H9 (cell line): ENCODE results near the gene CEP41. TPM values are rescaled to one million over a fixed set of nuclear protein-coding genes. Genes with fewer than 3 reads are reported as not detected.

Experiments
- DNase-seq: peaks from one replicate; pipeline ENCODE4 v3.0.0-alpha.2; 2017
- H2AFZ ChIP-seq: one replicate; pipeline ENCODE4 v1.6.1; 2013; ENCODE audit warnings: mild to moderate bottlenecking, low read length, control low read depth, moderate library complexity
- H2AK5ac ChIP-seq: 2 replicates; pipeline ENCODE4 v1.6.1; 2013; ENCODE audit warnings: low read length, control low read depth, mixed read lengths; ENCODE audit not compliant: insufficient read length
- H2BK120ac ChIP-seq: one replicate; pipeline ENCODE4 v1.6.1; 2013; ENCODE audit warnings: low read depth, mild to moderate bottlenecking, low read length, control low read depth, inconsistent platforms; ENCODE audit not compliant: poor library complexity, severe bottlenecking
- H2BK12ac ChIP-seq: 2 replicates; pipeline ENCODE4 v1.6.1; 2013; ENCODE audit warnings: low read length, control low read depth, mixed read lengths, low read depth; ENCODE audit not compliant: insufficient read length
- H2BK15ac ChIP-seq: 2 replicates; pipeline ENCODE4 v1.6.1; 2013; ENCODE audit warnings: low read depth, low read length, control low read depth
- H2BK20ac ChIP-seq: one replicate; pipeline ENCODE4 v1.6.1; 2013; ENCODE audit warnings: low read depth, mild to moderate bottlenecking, low read length, control low read depth, inconsistent platforms; ENCODE audit not compliant: poor library complexity, severe bottlenecking
- H2BK5ac ChIP-seq: 2 replicates; pipeline ENCODE4 v1.6.1; 2013; ENCODE audit warnings: low read length, control low read depth, mixed read lengths; ENCODE audit not compliant: insufficient read length
- H3K14ac ChIP-seq: 2 replicates; pipeline ENCODE4 v1.6.1; 2013; ENCODE audit warnings: low read length, control low read depth; ENCODE audit not compliant: insufficient read depth
- H3K18ac ChIP-seq: 2 replicates; pipeline ENCODE4 v1.6.1; 2013; ENCODE audit warnings: low read depth, mild to moderate bottlenecking, mixed read lengths, low read length, control low read depth; ENCODE audit not compliant: insufficient read length
- H3K23ac ChIP-seq: 2 replicates; pipeline ENCODE4 v1.6.1; 2013; ENCODE audit warnings: low read length, control low read depth, mixed read lengths, low read depth; ENCODE audit not compliant: insufficient read length
- H3K23me2 ChIP-seq: 2 replicates; pipeline ENCODE4 v1.6.1; 2013; ENCODE audit warnings: low read depth, mild to moderate bottlenecking, mixed read lengths, low read length, control low read depth; ENCODE audit not compliant: insufficient read length, poor library complexity, severe bottlenecking
- H3K27ac ChIP-seq: 2 replicates; pipeline ENCODE4 v1.5.1; 2013; ENCODE audit warnings: low read length, control low read depth, mixed read lengths, low read depth; ENCODE audit not compliant: insufficient read length
- H3K27me3 ChIP-seq: 2 replicates; pipeline ENCODE4 v1.6.1; 2013; ENCODE audit warnings: low read length, control low read depth, inconsistent platforms; ENCODE audit not compliant: insufficient read depth
- H3K4ac ChIP-seq: 2 replicates; pipeline ENCODE4 v1.6.1; 2013; ENCODE audit warnings: low read depth, mild to moderate bottlenecking, control low read depth, inconsistent platforms, low read length, moderate library complexity
- H3K4me1 ChIP-seq: 2 replicates; pipeline ENCODE4 v1.6.1; 2013; ENCODE audit warnings: low read length, control low read depth, inconsistent platforms; ENCODE audit not compliant: insufficient read depth
- H3K4me2 ChIP-seq: 2 replicates; pipeline ENCODE4 v1.6.1; 2013; ENCODE audit warnings: low read length, control low read depth, mixed read lengths; ENCODE audit not compliant: insufficient read length, insufficient read depth
- H3K56ac ChIP-seq: 2 replicates; pipeline ENCODE4 v1.6.1; 2013; ENCODE audit warnings: low read depth, mild to moderate bottlenecking, mixed read lengths, low read length, control low read depth; ENCODE audit not compliant: insufficient read length
- H3K79me1 ChIP-seq: 2 replicates; pipeline ENCODE4 v1.6.1; 2013; ENCODE audit warnings: low read depth, mild to moderate bottlenecking, moderate library complexity, low read length, control low read depth, inconsistent platforms; ENCODE audit not compliant: insufficient read depth, poor library complexity, severe bottlenecking
- H3K79me2 ChIP-seq: 2 replicates; pipeline ENCODE4 v1.6.1; 2013; ENCODE audit warnings: low read length, control low read depth, inconsistent platforms; ENCODE audit not compliant: insufficient read depth
- H3K9ac ChIP-seq: 2 replicates; pipeline ENCODE4 v1.6.1; 2013; ENCODE audit warnings: low read length, control low read depth, mixed read lengths; ENCODE audit not compliant: insufficient read length; ENCODE audit errors: extremely low read depth
- H3K9me3 ChIP-seq: one replicate; pipeline ENCODE4 v1.6.1; 2013; ENCODE audit warnings: low read depth, low read length, inconsistent platforms; ENCODE audit not compliant: control insufficient read depth
- H3T11ph ChIP-seq: one replicate; pipeline ENCODE4 v1.6.1; 2013; ENCODE audit warnings: mild to moderate bottlenecking, low read length, control low read depth, inconsistent platforms
- H4K20me1 ChIP-seq: one replicate; pipeline ENCODE4 v1.6.1; 2013; ENCODE audit not compliant: control insufficient read depth, insufficient read length, insufficient read depth
- H4K5ac ChIP-seq: 2 replicates; pipeline ENCODE4 v1.6.1; 2013; ENCODE audit warnings: low read depth, mild to moderate bottlenecking, mixed read lengths, low read length, control low read depth; ENCODE audit not compliant: insufficient read length
- H4K8ac ChIP-seq: replicated peaks from 2 replicates; pipeline ENCODE4 v1.6.1; 2013; ENCODE audit warnings: low read length, control low read depth, mixed read lengths, low read depth; ENCODE audit not compliant: insufficient read length
- H4K91ac ChIP-seq: 2 replicates; pipeline ENCODE4 v1.6.1; 2013; ENCODE audit warnings: low read depth, mild to moderate bottlenecking, moderate library complexity, mixed read lengths, low read length, control low read depth; ENCODE audit not compliant: insufficient read length
- H3K27ac Mint-ChIP-seq, 3 experiments: 2 replicates in 2 of 3; 3 replicates in 1 of 3; pipeline ENCODE4 v1.8.0; 2020 to 2021; ENCODE audit warnings: mixed read lengths in 3 of 3, mild to moderate bottlenecking in 1 of 3, moderate library complexity in 1 of 3
- H3K27me3 Mint-ChIP-seq: 2 replicates; pipeline ENCODE4 v1.8.0; 2021; ENCODE audit warnings: low read depth, mild to moderate bottlenecking, moderate library complexity, mixed read lengths
- H3K36me3 Mint-ChIP-seq, 3 experiments: 2 replicates in 2 of 3; 3 replicates in 1 of 3; pipeline ENCODE4 v1.8.0; 2020 to 2021; ENCODE audit warnings: low read depth in 3 of 3, mixed read lengths in 3 of 3; ENCODE audit not compliant: insufficient read depth in 1 of 3
- H3K4me1 Mint-ChIP-seq, 2 experiments: 2 replicates each; pipeline ENCODE4 v1.8.0; 2020; ENCODE audit warnings: mixed read lengths in 2 of 2
- H3K4me3 Mint-ChIP-seq, 2 experiments: 2 replicates in 1 of 2; 3 replicates in 1 of 2; pipeline ENCODE4 v1.8.0; 2020 to 2021; ENCODE audit warnings: mild to moderate bottlenecking in 2 of 2, mixed read lengths in 2 of 2, moderate library complexity in 1 of 2
- H3K9me3 Mint-ChIP-seq, 2 experiments: 2 replicates in 1 of 2; 3 replicates in 1 of 2; pipeline ENCODE4 v1.8.0; 2020; ENCODE audit warnings: mild to moderate bottlenecking in 2 of 2, mixed read lengths in 2 of 2, moderate library complexity in 1 of 2
- CTCF ChIP-seq: fragments of 200-600 bp; sonication (generic); conservative IDR thresholded peaks from 3 replicates; pipeline ENCODE4 v1.8.0; 2021; ENCODE audit warnings: antibody characterized with exemption, mild to moderate bottlenecking
- WGBS: extraction: QIAGEN DNeasy Blood & Tissue Kit; methylation state at CpG from one replicate; pipeline ENCODE4 v1.1.7; 2013; ENCODE audit warnings: missing lambda C conversion rate, low lambda C conversion rate, mixed read lengths; ENCODE audit not compliant: insufficient read length; ENCODE audit errors: extremely low coverage; 5-methylcytosine and 5-hydroxymethylcytosine counted together
- total RNA-seq: library from RNA; stranded (reverse); gene quantifications from 2 replicates; pipeline ENCODE4 v1.2.1, GENCODE V29; 2021

Gene CEP41
- total RNA-seq, 1 experiment from 2014 or later: 9.7 TPM

GRCh38 chr7:130387628-130388403, 53.0 kb downstream of the CEP41 start:
- Histone ChIP-seq H3K23me2 (no peaks in the 10 kb centered on the region), H3K9ac (no peak overlapping the region), H4K91ac (no peak overlapping the region), H3K9me3 (no peaks in the 10 kb centered on the region), H3K18ac (no peak overlapping the region), H2BK5ac (no peak overlapping the region), H2AK5ac (no peak overlapping the region), H2BK12ac (no peak overlapping the region), H3K4me1 (no peaks in the 10 kb centered on the region), H3K56ac (no peak overlapping the region), H3K23ac (no peak overlapping the region), H3K4ac (no peak overlapping the region), H3K4me2 (no peak overlapping the region), H4K20me1 (no peaks in the 10 kb centered on the region), H2BK15ac (no peak overlapping the region), H3T11ph (no peak overlapping the region), H3K79me1 (no peaks in the 10 kb centered on the region), H4K5ac (no peak overlapping the region), H3K79me2 (no peaks in the 10 kb centered on the region), H2AFZ (no peak overlapping the region), H2BK120ac (no peak overlapping the region), H3K27me3 (no peaks in the 10 kb centered on the region), H4K8ac (no peak overlapping the region), H3K14ac (no peak overlapping the region), H2BK20ac (no peak overlapping the region), H3K27ac (no peak overlapping the region)
- no peak overlapping the region; a peak in 1 of 7 replicates for H3K27ac Mint-ChIP-seq
- H3K9me3 Mint-ChIP-seq: peaks cover 0 to 6% of the 10 kb centered on the region in 2 experiments; a peak in 3 of 5 replicates
- no peak overlapping the region for H3K4me3 Mint-ChIP-seq
- TF ChIP-seq CTCF: no peak
- H3K4me1 Mint-ChIP-seq: no peaks in the 10 kb centered on the region
- peaks cover 3% of the 10 kb centered on the region; the same call in 1 of the 2 replicates for H3K27me3 Mint-ChIP-seq
- DNase-seq: no peak
- no CpG with 5 or more reads among the region's 12 CpGs for WGBS
- H3K36me3 Mint-ChIP-seq: peaks cover 2 to 4% (median 2%) of the 10 kb centered on the region in 3 experiments; a peak in 4 of 7 replicates
